ENCODE measurements around the gene RSPO4. TPM values are rescaled to one million over a fixed set of nuclear protein-coding genes. Genes with fewer than 3 reads are reported as not detected.

The RSPO4 gene
- total RNA-seq: under 1 TPM in 3 of 4 donors, not detected in 1; 0.30 to 0.66 (median 0.59) TPM

- WGBS, 2 donors: 1 to 4% methylated on average over 27 to 46 of the region's 88 CpGs
- H3K4me1 ChIP-seq: peaks cover 0 to 5% (median 0%) of the 10 kb centered on the region in 4 donors
- TF ChIP-seq EP300 (IDR thresholded peaks at IDR 0.05) (no peak), POLR2A (IDR thresholded peaks at IDR 0.05) (no peak), CTCF (IDR thresholded peaks at IDR 0.05) (no peak)
- no peak for DNase-seq (ENCODE audit: low spot score in 2 of 2)
- H3K4me3 ChIP-seq: no peak within 1 kb of the TSS
- peaks cover 0 to 3% (median 0%) of the 10 kb centered on the region in 4 donors for H3K9me3 ChIP-seq
- no peak within 1 kb of the TSS for H3K27ac ChIP-seq
- no peaks in the 10 kb centered on the region for H3K36me3 ChIP-seq
- H3K27me3 ChIP-seq: peaks cover 0 to 29% of the 10 kb centered on the region in 2 donors
Measured at GRCh38 chr20:1001911-1002681, at the start of gene RSPO4. Gene RSPO4 (minus strand): TSS chr20:1002311. CDS start chr20:1002164, 147 bp downstream.

DNA sequence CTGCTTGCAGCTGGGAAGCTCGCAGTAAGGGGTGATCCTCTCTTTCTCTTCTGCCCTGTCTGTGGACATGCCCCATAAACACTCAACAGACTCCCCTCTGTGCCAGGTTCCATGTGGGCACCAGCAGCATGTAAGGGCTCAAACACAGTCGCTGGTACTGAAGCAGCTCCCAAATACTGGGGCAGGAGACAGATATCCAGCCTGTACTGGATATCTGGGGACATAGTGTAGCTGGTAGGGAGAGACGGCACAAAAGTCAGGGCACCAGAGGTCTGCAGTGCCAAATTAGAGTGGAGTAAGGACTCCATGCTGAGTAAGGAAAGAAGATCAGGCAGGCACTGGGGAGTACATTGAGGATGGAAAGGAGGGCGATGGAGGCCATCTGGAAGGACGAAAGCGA is 48.3 kb upstream of the RSPO4 start:
- H3K4me3 ChIP-seq: no peak overlapping the region
- H3K4me1 ChIP-seq: no peaks in the 10 kb centered on the region
- no peak overlapping the region for H3K27ac ChIP-seq
- 74 to 87% methylated on average over 6 of the region's 6 CpGs for WGBS, 2 donors
- peaks cover 0 to 6% (median 0%) of the 10 kb centered on the region in 4 donors for H3K9me3 ChIP-seq
- DNase-seq (ENCODE audit: low spot score in 2 of 2): no peak
- no peaks in the 10 kb centered on the region for H3K27me3 ChIP-seq
- peaks cover 0 to 38% (median 0%) of the 10 kb centered on the region in 3 donors for H3K36me3 ChIP-seq
- no peak for TF ChIP-seq EP300 (IDR thresholded peaks at IDR 0.05)

GRCh38 chr20:1045860-1046418 is 43.8 kb upstream of the RSPO4 start:
- Histone ChIP-seq H3K36me3 (peaks cover 0 to 26% (median 0%) of the 10 kb centered on the region in 3 donors), H3K27me3 (no peaks in the 10 kb centered on the region), H3K9me3 (peaks cover 0 to 6% (median 0%) of the 10 kb centered on the region in 4 donors), H3K4me1 (no peaks in the 10 kb centered on the region), H3K4me3 (no peak overlapping the region), H3K27ac (no peak overlapping the region)
- TF ChIP-seq POLR2A (IDR thresholded peaks at IDR 0.05) (no peak), CTCF (IDR thresholded peaks at IDR 0.05) (no peak), EP300 (IDR thresholded peaks at IDR 0.05) (no peak)
- DNase-seq (ENCODE audit: low spot score in 2 of 2): no peak
- 86 to 91% methylated on average over 2 to 3 of the region's 3 CpGs for WGBS, 2 donors

DNA sequence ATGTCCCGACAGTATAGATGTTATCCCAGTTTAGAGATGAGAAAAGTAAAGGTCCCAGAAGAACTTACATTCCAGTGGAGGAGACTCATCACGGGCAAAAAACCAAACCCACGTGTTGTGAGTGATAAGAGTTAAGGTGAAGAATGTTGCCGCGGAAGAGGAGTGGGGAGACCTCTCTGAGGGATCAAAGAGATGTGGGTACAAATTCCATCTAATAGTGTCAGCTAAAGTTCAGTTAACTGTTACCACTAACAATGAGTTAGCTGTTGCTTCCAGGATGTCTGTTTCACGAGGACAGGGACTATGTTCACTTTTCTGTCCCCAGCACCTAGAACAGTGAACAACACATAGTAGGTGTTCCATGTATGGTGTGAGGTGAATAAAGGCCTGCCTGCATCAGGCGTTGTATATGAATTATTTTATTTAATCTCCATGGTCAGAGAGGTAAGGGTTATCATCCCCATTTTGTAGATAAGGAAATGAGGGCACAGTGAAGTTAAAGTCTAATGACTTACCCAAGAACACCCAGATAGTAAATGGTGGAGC is 39.8 kb upstream of the RSPO4 start:
- 81 to 86% methylated on average over 7 of the region's 7 CpGs for WGBS, 2 donors
- no peaks in the 10 kb centered on the region for H3K4me1 ChIP-seq
- H3K36me3 ChIP-seq: peaks cover 0 to 2% (median 0%) of the 10 kb centered on the region in 3 donors
- H3K4me3 ChIP-seq: no peak overlapping the region
- H3K27me3 ChIP-seq: no peaks in the 10 kb centered on the region
- H3K27ac ChIP-seq: no peak overlapping the region
- no peak for DNase-seq (ENCODE audit: low spot score in 2 of 2)
- no peak for TF ChIP-seq CTCF (IDR thresholded peaks at IDR 0.05)
- TF ChIP-seq POLR2A (IDR thresholded peaks at IDR 0.05): no peak
- no peak for TF ChIP-seq EP300 (IDR thresholded peaks at IDR 0.05)
- no peaks in the 10 kb centered on the region for H3K9me3 ChIP-seq

- no peak for DNase-seq (ENCODE audit: low spot score in 2 of 2)
- H3K27ac ChIP-seq: no peak overlapping the region
- no peaks in the 10 kb centered on the region for H3K27me3 ChIP-seq
- no peaks in the 10 kb centered on the region for H3K9me3 ChIP-seq
- 42 to 52% methylated on average over 2 of the region's 2 CpGs for WGBS, 2 donors
- no peak overlapping the region for H3K4me3 ChIP-seq
- H3K4me1 ChIP-seq: no peaks in the 10 kb centered on the region
- no peak for TF ChIP-seq EP300 (IDR thresholded peaks at IDR 0.05)
- TF ChIP-seq POLR2A (IDR thresholded peaks at IDR 0.05): no peak
- no peak for TF ChIP-seq CTCF (IDR thresholded peaks at IDR 0.05)
- H3K36me3 ChIP-seq: no peaks in the 10 kb centered on the region
Measured at GRCh38 chr20:1038205-1038604, 36.1 kb upstream of the RSPO4 start.
